Stromal cell of bone marrow (primary cell): Measurements from ENCODE around the gene GRPR.
A peak's percentile ranks its signal among the peaks of the same experiment; 100 is the strongest.
"Not testable (repeated sequence)": the region's sequence is repeated elsewhere in the genome, so short reads cannot be mapped to it uniquely, and the experiment has no call there.

Source experiments
- DNase-seq: peaks from one replicate; pipeline ENCODE4 v3.0.0-alpha.2; 2012; ENCODE audit warnings: low read depth

Gene GRPR

DNA sequence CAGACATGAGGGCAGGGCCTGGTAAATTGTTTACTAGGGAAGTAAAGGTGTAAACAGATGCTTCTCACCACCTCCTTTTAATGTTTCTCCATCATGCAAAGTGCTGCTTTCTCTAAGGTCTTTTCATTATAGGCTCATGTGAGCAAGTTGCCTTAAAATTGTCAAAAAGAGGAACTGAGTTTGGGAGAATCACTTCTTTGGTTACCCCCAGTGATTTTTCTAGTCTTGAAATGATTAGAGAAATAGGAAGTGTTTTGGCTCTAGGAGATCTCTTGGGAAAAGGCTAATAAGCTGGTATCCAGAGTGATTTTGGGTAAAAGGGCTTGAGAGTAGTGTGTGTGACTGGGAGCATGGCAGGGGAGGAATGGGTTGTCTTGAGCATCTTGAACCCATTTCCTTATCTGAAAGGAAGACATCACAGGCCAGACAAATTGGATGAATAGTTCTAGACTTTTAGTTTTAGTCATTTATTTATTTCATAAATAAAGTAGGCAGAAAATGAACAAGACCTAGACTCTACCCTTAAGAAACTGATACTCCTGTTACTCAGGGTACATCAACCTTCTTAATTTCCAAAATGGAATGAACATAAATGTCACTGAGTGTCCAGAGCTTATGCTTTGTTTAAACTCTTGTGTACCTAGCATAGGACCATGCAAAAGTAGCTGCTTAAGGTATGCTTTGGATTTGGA, 14.2 kb downstream of the GRPR start:
- DNase-seq = no peak

DNA sequence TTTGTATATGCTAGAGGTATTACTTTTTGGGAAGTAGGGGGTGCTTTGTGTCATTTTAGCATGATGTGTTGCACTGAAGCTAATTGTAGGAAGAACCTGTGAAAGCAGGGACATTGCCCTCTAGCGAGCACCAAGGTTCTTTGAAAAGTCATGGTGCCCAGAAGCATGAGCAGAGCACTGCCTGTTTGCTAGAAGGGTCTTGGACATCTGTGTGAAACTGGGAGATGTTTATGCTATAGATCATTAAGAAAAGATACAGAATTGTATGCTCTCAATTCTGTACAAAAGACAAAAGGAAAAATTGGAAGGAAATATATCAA, 14.7 kb downstream of the GRPR start:
- DNase-seq = no peak

DNA sequence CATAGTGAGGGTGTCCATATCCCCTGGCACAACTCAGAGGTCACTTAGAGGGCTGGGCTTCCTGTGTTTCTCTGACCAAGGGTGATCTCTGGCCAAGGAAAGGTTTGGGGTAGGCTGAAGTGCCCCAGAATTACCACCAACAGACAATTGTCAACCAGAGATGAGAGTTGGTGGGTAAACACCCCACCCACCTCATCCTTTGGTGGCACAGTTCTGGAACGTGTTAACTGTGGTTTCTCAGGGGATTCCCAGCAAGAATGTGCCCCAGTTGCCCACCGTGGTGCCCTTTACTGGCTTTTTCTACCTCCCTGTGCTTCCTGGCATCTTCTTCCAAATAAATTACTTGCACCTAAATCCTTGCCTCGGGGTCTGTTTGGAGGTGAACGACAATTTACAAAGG, 17.1 kb downstream of the GRPR start:
- no peak for DNase-seq

DNA sequence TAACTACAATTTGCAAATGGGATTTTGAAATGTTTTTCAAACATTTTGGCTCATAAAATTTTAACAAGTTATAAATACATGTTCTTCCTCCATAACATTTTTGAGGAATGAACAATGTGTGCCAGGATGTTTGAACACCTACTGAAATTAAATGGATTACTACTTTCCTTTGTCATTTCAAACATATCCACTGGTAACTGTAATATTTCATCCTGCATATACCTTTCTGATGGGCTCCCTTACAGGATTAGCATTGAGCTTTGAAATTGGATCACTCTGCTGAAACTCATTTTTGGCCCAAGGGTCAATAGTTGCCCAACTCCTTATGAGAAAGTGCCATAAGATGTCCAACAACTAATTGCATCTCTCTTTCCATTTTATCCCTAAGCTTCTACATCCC, 17.6 kb downstream of the GRPR start:
- DNase-seq = no peak

DNA sequence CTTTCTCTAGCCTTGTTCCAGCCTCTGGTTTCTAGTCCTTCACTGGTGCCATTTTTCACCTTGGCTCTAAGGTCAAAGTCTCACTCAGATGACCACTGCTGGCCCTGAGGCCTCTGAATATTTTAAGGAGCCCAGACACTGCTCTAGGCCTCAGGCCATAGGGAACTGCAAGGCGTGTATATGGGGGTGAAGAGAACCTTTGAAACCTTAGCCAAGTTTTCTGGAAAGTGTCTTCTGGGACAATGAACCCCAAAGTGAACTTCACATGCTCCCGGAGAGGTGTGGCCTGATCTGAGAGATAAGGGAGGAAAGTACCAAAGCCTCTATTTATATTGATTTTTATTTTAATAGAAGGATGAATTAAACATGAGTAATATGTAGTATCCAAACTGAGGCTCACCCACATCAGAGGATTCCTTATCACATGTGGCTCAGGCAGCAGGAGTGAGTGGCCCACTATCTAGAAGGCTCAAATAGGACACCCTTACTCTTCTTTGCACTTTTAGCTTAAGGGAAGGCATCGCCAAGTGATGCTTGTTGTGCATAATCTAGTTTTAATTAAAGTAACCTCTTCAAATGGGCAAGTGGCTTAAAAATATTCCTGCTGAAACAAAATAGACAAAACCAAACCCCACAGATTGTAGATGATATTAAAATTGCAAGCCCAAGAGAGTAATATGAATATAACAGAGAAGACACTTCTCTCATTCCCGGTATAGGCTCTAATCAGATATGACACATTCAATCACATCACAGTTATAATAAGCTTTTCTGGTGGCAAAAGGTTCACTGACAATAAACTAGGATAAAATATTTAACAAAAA, 18.3 kb downstream of the GRPR start:
- DNase-seq = no peak

DNA sequence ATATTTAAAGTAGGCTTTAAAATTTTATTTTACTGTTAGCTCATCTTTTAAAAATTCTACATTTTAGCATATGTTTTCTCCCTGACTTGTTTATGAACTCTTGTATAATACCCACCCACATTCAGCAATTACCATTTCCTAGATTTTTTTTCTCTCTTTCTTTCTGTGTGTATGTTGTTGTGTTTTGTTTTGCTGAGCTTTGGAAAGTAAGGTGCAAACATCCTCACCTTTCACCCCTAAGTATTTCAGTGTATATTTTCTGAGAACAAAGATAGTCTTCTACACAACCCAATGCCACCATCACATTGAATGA, 18.8 kb downstream of the GRPR start:
- DNase-seq = no peak

DNA sequence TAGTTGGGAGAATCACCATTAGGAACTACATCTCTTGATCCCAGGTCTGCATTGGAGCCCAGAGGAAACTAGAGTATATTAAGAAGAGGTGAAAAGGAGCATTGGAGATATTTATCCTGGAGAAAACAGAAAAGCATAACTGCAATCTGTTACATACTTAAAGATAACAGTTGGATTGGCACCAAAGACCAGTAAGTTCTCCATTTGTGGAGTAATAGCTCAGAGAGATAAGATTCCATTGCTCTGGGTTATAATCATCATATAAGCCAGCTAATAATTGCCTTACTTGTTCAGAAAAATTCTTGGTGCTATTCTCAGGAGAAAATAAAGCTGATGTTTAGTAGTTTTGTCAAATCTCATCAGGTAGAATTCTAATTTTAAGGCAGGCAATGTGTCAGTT, 20.6 kb downstream of the GRPR start:
- no peak for DNase-seq

DNA sequence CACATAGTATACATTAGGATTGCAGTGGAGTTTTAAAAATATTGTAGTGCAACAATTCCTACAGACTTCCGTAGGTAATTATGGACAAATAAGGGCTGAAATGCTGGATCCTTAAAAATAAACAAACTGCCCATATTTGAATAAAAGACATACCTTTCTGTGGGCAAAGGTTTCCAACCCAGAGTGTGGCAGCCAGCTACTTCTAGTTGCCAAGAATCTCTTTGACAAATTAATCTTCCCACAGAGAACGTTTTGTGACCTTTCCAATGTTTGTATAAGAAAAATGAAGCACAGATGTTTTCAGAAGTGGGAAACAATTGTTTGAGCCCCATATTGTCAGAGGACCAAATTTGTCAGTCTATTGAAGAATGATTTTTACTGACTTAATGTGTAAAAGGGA, 21.1 kb downstream of the GRPR start:
- no peak for DNase-seq

DNA sequence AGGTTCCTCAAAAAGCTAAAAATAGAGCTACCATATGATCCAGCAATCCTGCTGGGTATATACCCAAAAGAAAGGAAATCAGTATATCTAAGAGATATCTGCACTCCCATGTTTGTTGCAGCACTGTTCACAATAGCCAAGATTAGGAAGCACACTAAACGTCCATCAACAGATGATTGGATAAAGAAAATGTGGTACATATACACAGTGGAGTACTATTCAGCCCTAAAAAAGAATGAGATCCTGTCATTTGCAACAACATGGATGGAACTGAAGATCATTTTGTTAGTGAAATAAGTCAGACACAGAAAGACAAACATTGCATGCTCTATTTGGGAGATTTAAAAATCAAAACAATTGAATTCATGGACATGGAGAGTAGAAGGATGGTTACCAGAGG, 21.7 kb downstream of the GRPR start:
- DNase-seq = not testable (repeated sequence)

DNA sequence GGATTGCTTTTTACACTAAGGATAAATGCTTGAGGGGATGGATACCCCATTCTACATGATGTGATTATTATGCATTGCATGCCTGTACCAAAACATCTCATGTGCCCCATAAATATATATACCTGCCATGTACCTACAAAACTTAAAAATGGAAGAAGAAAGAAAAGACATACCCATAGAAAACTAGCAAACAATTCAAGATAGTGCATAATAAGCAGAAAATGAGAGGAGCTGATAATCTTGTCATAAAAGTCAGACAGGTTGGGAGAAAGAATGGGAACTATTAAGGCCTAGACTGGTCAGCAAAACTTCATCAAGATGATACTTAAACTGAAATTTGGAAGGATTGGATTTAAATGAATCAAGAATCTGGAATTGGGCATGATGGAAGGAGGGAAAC, 22.3 kb downstream of the GRPR start:
- DNase-seq = no peak

DNA sequence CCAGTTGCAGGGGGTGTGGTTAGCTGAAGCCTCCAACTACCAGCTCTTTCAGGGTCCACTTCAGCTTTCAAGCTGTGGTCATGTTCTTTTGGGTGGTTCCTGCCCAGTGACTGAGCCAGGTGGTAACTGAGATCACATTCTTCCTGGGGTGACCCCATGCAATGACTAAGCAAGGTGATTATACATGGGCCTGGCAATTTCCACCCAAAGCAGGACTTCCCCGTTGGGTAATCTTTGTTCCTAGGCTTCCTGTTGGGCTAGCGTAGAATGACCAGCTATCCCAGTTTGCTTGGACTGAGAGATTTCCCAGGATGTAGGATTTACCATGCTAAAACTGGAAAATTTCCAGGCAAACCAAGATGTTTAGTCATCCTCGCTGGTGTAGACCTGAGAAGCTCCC, 25.5 kb downstream of the GRPR start:
- DNase-seq = no peak

DNA sequence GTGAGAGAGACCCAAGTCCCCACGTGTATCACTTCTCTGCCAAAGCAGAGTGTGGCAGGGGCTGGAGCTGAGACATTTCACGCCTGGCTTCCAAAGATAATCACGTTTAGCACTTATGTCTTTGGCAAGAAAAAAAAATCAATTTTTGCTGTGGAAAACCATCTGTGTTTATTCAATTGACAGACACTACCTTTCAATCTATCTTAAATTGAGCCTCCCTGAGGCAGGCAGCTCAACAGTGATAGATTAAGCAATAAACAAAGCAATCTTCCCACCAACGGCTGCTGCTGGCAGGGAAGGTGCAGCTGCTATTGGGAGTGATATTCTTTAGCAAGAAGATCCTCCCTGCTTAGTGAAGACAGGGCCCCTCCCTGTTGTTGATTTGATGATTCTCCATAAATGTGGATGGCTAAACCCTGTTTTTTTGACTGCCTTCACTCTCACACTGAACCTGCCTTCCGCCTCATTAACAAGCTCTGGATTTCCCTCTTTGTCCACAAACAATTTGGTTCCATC, 32.3 kb downstream of the GRPR start:
- DNase-seq = no peak

DNA sequence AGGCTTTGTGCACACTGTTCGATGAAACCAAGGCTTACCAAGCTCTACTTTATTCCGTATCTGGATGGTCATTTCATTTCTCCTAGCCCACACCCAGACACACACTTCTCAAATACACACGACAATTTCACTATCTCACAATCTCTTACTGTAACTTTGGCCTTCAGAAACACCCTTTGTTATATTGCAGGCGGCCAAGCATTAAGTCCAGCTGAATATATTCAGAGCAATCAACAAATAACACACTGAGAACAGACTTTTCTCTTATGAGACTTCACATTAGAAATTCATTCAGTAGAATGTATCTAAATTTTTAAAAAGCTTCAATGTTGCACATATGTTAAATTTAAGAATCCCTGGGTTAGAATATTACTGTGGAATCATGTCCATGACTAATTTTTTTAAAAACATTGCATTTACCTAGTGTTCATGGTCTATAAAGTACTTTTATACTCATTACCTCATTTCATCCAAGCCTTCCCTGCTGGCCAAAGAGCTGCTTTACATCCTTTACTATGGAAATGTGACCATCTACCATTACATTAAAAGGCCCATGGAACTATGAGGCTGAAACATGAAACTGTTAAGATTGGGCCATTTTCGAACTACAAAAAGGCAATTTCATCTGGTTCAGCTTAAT, 33.4 kb downstream of the GRPR start:
- DNase-seq = no peak

DNA sequence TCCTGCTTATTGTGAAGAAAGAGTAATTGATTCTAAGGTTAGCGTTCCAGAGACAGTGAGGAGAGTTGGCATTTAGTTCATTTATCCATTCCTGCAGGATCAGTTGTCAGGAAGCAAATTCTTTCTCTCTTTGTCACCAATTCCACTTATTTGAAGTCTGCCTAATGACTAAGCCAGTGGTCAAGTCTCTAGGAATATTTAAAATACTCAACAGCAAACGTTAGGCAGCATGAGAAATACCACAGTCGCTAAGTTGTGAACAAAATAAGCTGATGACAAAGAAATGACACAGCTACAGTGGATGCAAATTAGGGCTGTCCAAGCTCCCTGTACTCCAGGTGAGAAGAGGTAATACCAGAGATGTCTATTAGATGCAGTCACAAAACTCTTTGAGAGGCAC, 37.4 kb downstream of the GRPR start:
- DNase-seq = peak; percentile 38

DNA sequence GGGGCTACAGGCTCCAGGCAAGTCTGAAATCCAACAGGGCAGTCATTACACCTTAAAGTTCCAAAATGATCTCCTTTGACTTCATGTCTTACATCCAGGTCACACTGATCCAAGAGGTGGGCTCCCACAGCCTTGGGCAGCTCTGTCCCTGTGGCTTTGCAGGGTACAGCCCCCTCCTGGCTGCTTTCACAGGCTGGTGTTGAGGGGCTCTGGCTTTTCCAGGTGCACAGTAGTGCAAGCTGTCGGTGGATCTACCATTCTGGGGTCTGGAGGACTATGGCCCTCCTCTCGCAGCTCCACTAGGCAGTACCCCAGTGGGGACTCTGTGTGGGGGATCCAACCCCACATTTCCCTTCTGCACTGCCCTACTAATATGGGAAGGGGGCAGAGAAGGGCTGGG, 37.8 kb downstream of the GRPR start:
- not testable (repeated sequence) for DNase-seq

DNA sequence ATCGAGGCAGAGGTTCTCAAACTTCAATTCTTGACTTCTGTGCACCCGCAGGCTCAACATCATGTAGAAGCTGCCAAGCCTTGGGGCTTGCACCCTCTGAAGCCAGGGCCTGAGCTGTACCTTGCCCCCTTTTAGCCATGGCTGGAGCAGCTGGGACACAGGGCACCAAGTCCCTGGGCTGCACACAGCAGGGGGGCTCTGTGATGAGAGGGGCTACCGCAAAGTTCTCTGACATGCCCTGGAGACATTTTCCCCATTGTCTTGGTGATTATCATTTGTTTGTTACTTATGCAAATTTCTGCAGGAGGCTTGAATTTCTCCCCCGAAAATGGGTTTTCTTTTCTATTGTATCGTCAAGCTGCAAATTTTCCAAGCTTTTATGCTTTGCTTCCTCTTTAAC, 39.0 kb downstream of the GRPR start:
- no peak for DNase-seq

DNA sequence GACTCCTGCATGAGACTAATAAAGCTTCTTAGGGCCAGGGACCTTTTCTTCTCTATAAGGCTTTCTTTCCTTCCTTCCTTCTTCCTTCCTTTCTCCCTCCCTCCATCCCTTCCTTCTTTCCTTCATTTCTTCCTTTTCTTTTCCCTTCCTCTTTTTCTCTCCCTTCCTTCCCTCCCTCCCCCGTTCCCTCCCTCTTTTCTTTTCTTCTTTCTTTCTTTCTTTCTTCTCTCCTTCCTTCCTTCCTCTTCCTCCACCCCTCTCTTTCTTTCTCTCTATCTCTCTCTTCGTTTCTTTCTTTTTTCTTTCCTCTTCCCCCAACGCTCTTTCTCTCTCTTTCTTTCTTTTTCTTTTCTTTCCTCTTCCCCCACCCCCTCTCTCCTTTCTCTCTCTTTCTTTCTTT, 41.4 kb downstream of the GRPR start:
- no peak for DNase-seq

DNA sequence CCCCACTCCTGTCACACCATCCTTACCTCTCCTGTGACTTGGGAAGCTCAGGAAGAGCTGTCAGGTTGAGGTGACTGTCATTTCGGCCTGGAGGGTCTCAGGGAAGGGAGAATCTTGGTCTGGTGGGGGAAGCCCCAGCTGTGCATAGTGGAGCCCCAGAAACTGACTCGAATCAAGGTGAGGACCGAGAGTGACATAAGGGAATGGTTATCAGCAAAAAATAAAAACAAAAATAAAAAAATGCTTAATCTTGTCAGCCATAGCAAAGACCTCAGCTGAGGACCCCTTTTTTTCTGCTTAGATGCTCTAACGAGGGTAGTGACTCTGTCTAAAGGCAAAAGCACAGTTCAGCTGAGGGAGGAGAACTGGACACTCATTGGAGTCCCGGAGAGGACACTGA, 43.8 kb downstream of the GRPR start, which contains the start of gene MAGEB17:
TSS of gene MAGEB17 (plus strand) at position 301 of the 400 bp plus-strand sequence. CDS start 2,902 bp downstream, outside the sequence.
- no peak for DNase-seq

DNA sequence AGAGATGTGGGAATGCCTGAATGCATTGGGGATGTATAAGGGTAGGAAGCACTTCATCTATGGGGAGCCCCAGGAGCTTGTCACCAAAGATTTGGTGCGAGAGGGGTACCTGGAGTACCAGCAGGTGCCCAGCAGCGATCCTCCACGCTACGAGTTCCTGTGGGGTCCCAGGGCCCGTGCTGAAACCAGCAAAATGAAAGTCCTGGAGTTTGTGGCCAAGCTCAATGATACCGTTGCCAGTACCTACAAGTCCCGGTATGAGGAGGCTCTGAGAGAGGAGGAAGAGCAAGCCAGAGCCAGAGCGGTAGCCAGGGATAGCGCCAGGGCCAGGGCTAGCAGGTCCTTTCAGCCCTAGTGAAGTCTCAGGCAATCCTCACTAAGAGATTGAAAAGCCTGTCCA, 47.7 kb downstream of the GRPR start:
- DNase-seq = no peak

DNA sequence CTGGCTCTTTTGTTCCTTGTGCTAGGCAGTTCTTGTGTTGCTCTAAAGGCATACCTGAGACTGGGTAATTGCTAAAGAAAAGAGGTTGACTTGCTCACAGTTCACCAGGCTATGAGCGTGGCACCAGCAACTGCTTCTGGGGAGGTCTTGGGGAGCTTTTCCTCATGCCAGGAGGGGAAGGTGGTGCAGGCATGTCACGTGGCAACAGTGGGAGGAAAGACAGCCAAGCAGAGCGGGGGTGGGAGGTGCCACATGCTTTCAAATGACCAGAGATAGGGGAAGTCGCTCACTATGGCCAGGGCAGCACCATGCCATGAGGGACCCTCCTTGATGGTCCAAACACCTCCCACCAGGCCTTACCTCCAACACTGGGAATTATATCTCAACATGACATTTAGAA, 48.6 kb downstream of the GRPR start:
- no peak for DNase-seq

DNA sequence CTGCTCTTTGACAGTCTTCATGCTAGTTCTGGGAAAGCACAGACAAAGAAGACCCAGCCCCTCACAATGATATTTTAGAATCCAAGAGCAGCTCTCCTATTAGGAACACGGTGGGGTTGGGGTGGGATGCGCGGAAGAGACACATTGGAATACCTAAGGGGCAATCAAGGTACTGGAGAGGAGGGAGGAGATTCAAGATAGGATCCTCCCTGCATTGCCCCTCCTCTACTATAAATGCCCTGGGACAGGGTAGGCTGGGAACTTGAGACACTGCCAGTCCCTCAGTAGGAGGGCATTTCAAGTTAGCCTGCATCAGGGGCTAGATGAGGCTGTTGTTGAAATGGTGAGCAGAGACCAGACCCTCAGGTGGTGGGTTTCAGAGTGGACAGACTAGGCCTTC, 49.0 kb downstream of the GRPR start:
- DNase-seq = no peak

DNA sequence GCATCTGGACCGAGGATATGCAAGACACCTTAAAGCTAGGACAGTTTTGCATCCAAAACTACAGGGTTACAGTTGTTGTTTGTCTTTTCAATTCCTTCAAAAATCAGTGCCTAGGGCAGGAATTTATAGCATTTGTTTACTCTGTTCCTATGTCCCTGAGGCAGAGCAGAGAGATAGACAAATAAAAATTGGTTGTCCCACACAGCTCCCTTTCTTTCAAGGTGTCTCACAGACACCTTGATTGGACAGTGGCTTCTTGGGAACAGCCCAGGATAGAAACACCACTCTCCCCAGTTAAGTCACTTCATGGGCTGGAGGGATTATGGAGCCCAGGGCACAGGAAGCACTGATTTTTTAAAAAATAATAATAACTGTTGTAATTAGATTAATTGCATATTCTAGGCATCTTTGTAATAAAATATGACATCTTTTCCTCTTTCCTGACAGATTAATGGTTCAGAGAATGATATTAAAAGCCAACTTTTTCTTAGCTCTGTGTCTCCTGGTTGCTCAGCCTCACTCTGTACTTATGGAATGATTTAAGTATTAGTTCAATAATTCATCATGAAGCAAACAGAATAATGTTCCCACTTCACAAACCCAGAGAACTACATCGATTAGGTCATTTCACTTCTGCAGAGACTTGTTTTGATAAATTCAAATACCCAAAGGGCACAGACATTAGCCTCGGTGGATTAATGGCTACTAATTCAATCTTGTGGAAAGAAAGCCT, 52.1 kb downstream of the GRPR start:
- no peak for DNase-seq

DNA sequence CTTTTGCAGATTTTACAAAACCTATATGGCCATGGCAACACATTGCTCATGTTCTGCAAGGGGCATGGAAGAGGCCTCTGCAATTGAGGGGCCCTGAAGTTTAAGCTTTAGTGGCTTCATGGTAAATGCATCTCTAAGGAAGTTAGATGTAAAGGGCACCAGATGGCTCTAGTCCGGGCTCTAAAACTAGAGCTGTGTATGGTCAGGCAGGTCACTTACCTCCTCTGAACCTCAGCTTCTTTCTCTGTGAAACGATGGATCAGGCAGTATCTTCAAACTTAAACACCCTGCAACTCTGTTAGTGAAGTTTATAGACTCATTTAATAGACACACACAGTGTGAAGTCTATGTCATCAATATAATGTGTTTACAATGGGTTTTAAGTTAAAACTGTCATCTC, 53.9 kb downstream of the GRPR start:
- no peak for DNase-seq
